Hepatocyte (in vitro differentiated cells): ENCODE data around the gene NAB2. TPM values are rescaled to one million over a fixed set of nuclear protein-coding genes. Genes with fewer than 3 reads are reported as not detected.

Source experiments
- DNase-seq: peaks from one replicate; pipeline ENCODE4 v3.0.0-alpha.2; 2016; ENCODE audit warnings: low spot score
- H2AFZ ChIP-seq: fragments of 200-600 bp; sonication (generic); 2 replicates; pipeline ENCODE4 v1.6.0; 2016; ENCODE audit warnings: antibody characterized with exemption, mild to moderate bottlenecking
- H3K27ac ChIP-seq: fragments of 200-600 bp; sonication (generic); 2 replicates; pipeline ENCODE4 v1.5.1; 2016; ENCODE audit warnings: mild to moderate bottlenecking
- H3K27me3 ChIP-seq: fragments of 200-600 bp; sonication (generic); 2 replicates; pipeline ENCODE4 v1.6.1; 2016
- H3K36me3 ChIP-seq: fragments of 200-600 bp; sonication (generic); replicated peaks from 2 replicates; pipeline ENCODE4 v1.5.1; 2016; ENCODE audit warnings: low read depth; ENCODE audit not compliant: insufficient read depth
- H3K4me1 ChIP-seq: fragments of 200-600 bp; sonication (generic); 2 replicates; pipeline ENCODE4 v1.5.1; 2016; ENCODE audit warnings: mild to moderate bottlenecking, moderate library complexity; ENCODE audit not compliant: insufficient read depth
- H3K4me2 ChIP-seq: fragments of 200-600 bp; sonication (generic); 2 replicates; pipeline ENCODE4 v1.6.0; 2016
- H3K4me3 ChIP-seq: fragments of 200-600 bp; sonication (generic); 2 replicates; pipeline ENCODE4 v1.5.1; 2016; ENCODE audit warnings: mild to moderate bottlenecking
- H3K79me2 ChIP-seq: fragments of 200-600 bp; sonication (generic); 2 replicates; pipeline ENCODE4 v1.6.0; 2017; ENCODE audit warnings: mild to moderate bottlenecking
- H3K9me2 ChIP-seq: fragments of 200-600 bp; sonication (generic); replicated peaks from 2 replicates; pipeline ENCODE4 v1.6.0; 2017; ENCODE audit warnings: mild to moderate bottlenecking; ENCODE audit not compliant: insufficient read depth
- H3K9me3 ChIP-seq: fragments of 200-600 bp; sonication (generic); 2 replicates; pipeline ENCODE4 v1.5.1; 2016; ENCODE audit warnings: low read depth, mild to moderate bottlenecking
- H4K20me1 ChIP-seq: fragments of 200-600 bp; sonication (generic); 2 replicates; pipeline ENCODE4 v1.6.0; 2016; ENCODE audit warnings: mild to moderate bottlenecking; ENCODE audit not compliant: insufficient read depth, poor library complexity, severe bottlenecking
- EZH2 ChIP-seq: fragments of 200-600 bp; sonication (generic); IDR thresholded peaks from 2 replicates; pipeline ENCODE4 v1.6.1; 2016; ENCODE audit warnings: antibody characterized with exemption, mild to moderate bottlenecking, borderline replicate concordance
- EZH2phosphoT487 ChIP-seq: fragments of 200-600 bp; sonication (generic); IDR thresholded peaks from one replicate; pipeline ENCODE4 v1.6.1; 2018; ENCODE audit warnings: antibody characterized with exemption, mild to moderate bottlenecking, low read depth, moderate library complexity; ENCODE audit not compliant: unreplicated experiment, severe bottlenecking
- WGBS: methylation state at CpG from one replicate; pipeline ENCODE4 v1.1.6; 2016; ENCODE audit warnings: low lambda C conversion rate; ENCODE audit errors: missing lambda C conversion rate; 5-methylcytosine and 5-hydroxymethylcytosine counted together
- polyA plus RNA-seq: library from polyadenylated mRNA; unstranded; fragments of >200 nt; fragmentation: Nextera tagmentation; extraction: Ambion mirVana; gene quantifications from 2 replicates; pipeline ENCODE4 v1.2.1, GENCODE V29; 2016
- total RNA-seq: library from RNA; depleted of rRNA; stranded (reverse); fragments of >200 nt; gene quantifications from 2 replicates; pipeline ENCODE4 v1.2.3, GENCODE V29; 2014
- TF ChIP-seq, protein P1 (sequence below): fragments of 200-600 bp; sonication (generic); IDR thresholded peaks from 2 replicates; pipeline ENCODE4 v1.5.1; 2016; ENCODE audit warnings: antibody characterized with exemption, mild to moderate bottlenecking; ENCODE audit not compliant: poor library complexity

Gene NAB2
- total and polyA plus RNA-seq, 2 experiments from 2014 or later: 12.3 to 21.9 TPM

DNA sequence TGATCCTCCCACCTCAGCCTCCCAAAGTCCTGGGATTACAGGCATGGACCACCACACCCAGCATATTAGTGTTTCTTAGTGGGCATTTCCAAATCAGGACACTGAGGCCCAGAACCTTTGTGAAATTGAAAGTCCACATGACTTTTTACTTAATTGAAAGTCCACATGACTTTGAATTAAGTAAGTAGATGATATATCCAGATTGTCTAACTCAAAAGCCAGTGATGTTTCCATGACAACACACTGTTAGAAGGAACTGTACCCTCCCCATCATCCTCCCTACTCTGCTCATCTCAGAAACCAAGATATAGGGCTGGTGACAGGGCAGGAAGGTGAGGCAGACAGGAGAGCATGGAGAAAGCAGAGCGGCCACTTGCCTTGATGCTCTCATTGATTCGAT, 46.2 kb upstream of the NAB2 start:
- Histone ChIP-seq H3K27ac (no peak overlapping the region), H2AFZ (no peak overlapping the region), H3K4me3 (no peak overlapping the region), H3K4me1 (no peaks in the 10 kb centered on the region), H4K20me1 (no peaks in the 10 kb centered on the region), H3K27me3 (no peaks in the 10 kb centered on the region), H3K79me2 (peaks cover 1% of the 10 kb centered on the region), H3K4me2 (no peak overlapping the region), H3K9me3 (no peaks in the 10 kb centered on the region), H3K9me2 (no peaks in the 10 kb centered on the region), H3K36me3 (no peaks in the 10 kb centered on the region)
- TF ChIP-seq EZH2 (no peak), EZH2phosphoT487 (no peak)
- TF ChIP-seq, protein P1, sequence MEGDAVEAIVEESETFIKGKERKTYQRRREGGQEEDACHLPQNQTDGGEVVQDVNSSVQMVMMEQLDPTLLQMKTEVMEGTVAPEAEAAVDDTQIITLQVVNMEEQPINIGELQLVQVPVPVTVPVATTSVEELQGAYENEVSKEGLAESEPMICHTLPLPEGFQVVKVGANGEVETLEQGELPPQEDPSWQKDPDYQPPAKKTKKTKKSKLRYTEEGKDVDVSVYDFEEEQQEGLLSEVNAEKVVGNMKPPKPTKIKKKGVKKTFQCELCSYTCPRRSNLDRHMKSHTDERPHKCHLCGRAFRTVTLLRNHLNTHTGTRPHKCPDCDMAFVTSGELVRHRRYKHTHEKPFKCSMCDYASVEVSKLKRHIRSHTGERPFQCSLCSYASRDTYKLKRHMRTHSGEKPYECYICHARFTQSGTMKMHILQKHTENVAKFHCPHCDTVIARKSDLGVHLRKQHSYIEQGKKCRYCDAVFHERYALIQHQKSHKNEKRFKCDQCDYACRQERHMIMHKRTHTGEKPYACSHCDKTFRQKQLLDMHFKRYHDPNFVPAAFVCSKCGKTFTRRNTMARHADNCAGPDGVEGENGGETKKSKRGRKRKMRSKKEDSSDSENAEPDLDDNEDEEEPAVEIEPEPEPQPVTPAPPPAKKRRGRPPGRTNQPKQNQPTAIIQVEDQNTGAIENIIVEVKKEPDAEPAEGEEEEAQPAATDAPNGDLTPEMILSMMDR: no peak
- no peak for DNase-seq
- 95% methylated on average over 2 of the region's 2 CpGs for WGBS

DNA sequence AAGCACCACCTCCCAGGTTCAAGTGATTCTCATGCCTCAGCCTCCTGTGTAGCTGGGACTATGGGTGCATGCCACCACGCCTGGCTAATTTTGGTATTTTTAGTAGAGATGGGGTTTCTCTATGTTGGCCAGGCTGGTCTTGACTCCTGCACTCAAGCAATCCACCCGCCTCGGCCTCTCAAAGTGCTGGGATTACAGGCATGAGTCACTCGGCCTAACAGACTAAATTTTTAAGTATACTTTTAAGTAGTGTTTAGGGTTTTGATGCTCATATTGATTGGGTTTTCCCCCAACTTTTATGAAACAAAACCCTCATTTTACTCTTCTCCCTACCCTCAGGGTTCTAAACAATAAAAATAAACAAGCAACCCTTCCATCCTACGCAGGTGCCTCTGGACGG, 44.4 kb upstream of the NAB2 start:
- no peaks in the 10 kb centered on the region for H4K20me1 ChIP-seq
- DNase-seq: no peak
- H3K79me2 ChIP-seq: peaks cover 2% of the 10 kb centered on the region
- no peak overlapping the region for H2AFZ ChIP-seq
- H3K4me1 ChIP-seq: no peaks in the 10 kb centered on the region
- no peak overlapping the region for H3K4me2 ChIP-seq
- TF ChIP-seq EZH2phosphoT487 (no peak), EZH2 (no peak)
- TF ChIP-seq, protein P1: no peak
- H3K27me3 ChIP-seq: no peaks in the 10 kb centered on the region
- H3K36me3 ChIP-seq: no peaks in the 10 kb centered on the region
- H3K4me3 ChIP-seq: no peak overlapping the region
- no peaks in the 10 kb centered on the region for H3K9me2 ChIP-seq
- 78% methylated on average over 6 of the region's 6 CpGs for WGBS
- no peaks in the 10 kb centered on the region for H3K9me3 ChIP-seq
- no peak overlapping the region for H3K27ac ChIP-seq

DNA sequence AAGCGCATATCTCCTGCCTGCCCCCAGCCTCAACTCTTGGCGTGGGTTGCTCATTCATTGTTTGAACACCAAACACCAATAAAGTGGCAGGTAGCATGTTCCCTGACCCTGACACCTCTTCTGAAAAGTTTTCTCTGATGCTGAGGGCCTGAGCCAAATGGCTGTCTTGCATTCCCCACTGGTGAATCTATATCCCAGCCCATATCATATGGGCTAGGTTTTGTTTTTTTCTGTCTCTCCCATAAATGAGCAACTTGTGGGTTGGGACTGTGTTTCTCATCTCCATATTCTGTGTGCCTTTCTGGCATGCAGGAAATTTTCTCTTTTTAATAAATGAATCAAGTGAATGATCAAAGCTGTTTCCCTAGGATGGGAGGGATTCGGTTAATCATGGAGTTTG, 44.0 kb upstream of the NAB2 start:
- DNase-seq: no peak
- TF ChIP-seq EZH2 (no peak), EZH2phosphoT487 (no peak)
- TF ChIP-seq, protein P1: no peak
- Histone ChIP-seq H3K27ac (no peak overlapping the region), H3K4me3 (no peak overlapping the region), H3K4me1 (no peaks in the 10 kb centered on the region), H3K9me2 (no peaks in the 10 kb centered on the region), H3K36me3 (no peaks in the 10 kb centered on the region), H4K20me1 (no peaks in the 10 kb centered on the region), H3K27me3 (no peaks in the 10 kb centered on the region), H3K4me2 (no peak overlapping the region), H2AFZ (no peak overlapping the region), H3K9me3 (no peaks in the 10 kb centered on the region), H3K79me2 (peaks cover 2% of the 10 kb centered on the region)
- WGBS: 83% methylated on average over 3 of the region's 3 CpGs
